Mesenchymal stem cell (in vitro differentiated cells and primary cell): ENCODE data around the gene DDX31.

Experiments used
- DNase-seq: peaks from one replicate; pipeline ENCODE4 v3.0.0-alpha.2; 2013
- H2AFZ ChIP-seq: one replicate; pipeline ENCODE4 v1.6.1; 2013; ENCODE audit warnings: low read depth, mild to moderate bottlenecking, control low read depth, inconsistent platforms, low read length, moderate library complexity
- H2AK5ac ChIP-seq: 2 replicates; pipeline ENCODE4 v1.6.1; 2013; ENCODE audit warnings: low read length, moderate library complexity, mild to moderate bottlenecking, inconsistent platforms; ENCODE audit not compliant: severe bottlenecking
- H2BK120ac ChIP-seq: one replicate; pipeline ENCODE4 v1.6.1; 2013; ENCODE audit warnings: low read depth, mild to moderate bottlenecking, inconsistent platforms, low read length, moderate library complexity
- H2BK12ac ChIP-seq, 2 experiments: one replicate each; pipeline ENCODE4 v1.6.1; 2013; ENCODE audit warnings: inconsistent platforms in 2 of 2, low read length in 2 of 2, mild to moderate bottlenecking in 2 of 2, moderate library complexity in 2 of 2, control low read depth in 1 of 2
- H2BK15ac ChIP-seq: one replicate; pipeline ENCODE4 v1.6.1; 2013; ENCODE audit warnings: mild to moderate bottlenecking, low read depth, inconsistent platforms; ENCODE audit not compliant: poor library complexity, severe bottlenecking
- H2BK5ac ChIP-seq: 2 replicates; pipeline ENCODE4 v1.6.1; 2013; ENCODE audit warnings: low read depth, mild to moderate bottlenecking, low read length, control low read depth, inconsistent platforms; ENCODE audit not compliant: poor library complexity, severe bottlenecking
- H3K14ac ChIP-seq, 2 experiments: one replicate each; pipeline ENCODE4 v1.6.1; 2013; ENCODE audit warnings: inconsistent platforms in 2 of 2, low read length in 2 of 2, control low read depth in 1 of 2, mild to moderate bottlenecking in 1 of 2, moderate library complexity in 1 of 2
- H3K18ac ChIP-seq, 2 experiments: one replicate each; pipeline ENCODE4 v1.6.1; 2013; ENCODE audit warnings: inconsistent platforms in 2 of 2, low read length in 2 of 2, control low read depth in 1 of 2, low read depth in 1 of 2, mild to moderate bottlenecking in 1 of 2
- H3K23ac ChIP-seq, 2 experiments: one replicate each; pipeline ENCODE4 v1.6.1; 2013; ENCODE audit warnings: inconsistent platforms in 2 of 2, low read length in 2 of 2, mild to moderate bottlenecking in 2 of 2, moderate library complexity in 2 of 2, control low read depth in 1 of 2
- H3K27ac ChIP-seq: 2 replicates; pipeline ENCODE4 v1.5.1; 2013; ENCODE audit warnings: mild to moderate bottlenecking, moderate library complexity, low read length, control low read depth, inconsistent platforms; ENCODE audit not compliant: poor library complexity, severe bottlenecking
- H3K27me3 ChIP-seq, 2 experiments: 2 replicates each; pipeline versions ENCODE4 v1.6.1 to v1.7.0; 2013; ENCODE audit warnings: low read length in 2 of 2, mild to moderate bottlenecking in 2 of 2, moderate library complexity in 2 of 2, control low read depth in 1 of 2, inconsistent platforms in 1 of 2; ENCODE audit not compliant: control insufficient read depth in 1 of 2, insufficient read depth in 1 of 2
- H3K36me3 ChIP-seq, 2 experiments: 2 replicates each; pipeline versions ENCODE4 v1.6.1 to v1.7.0; 2013; ENCODE audit warnings: low read length in 2 of 2, control low read depth in 1 of 2, inconsistent platforms in 1 of 2, low read depth in 1 of 2, mild to moderate bottlenecking in 1 of 2; ENCODE audit not compliant: insufficient read depth in 2 of 2, control insufficient read depth in 1 of 2
- H3K4ac ChIP-seq, 2 experiments: one replicate each; pipeline ENCODE4 v1.6.1; 2013; ENCODE audit warnings: inconsistent platforms in 2 of 2, low read length in 2 of 2, mild to moderate bottlenecking in 2 of 2, moderate library complexity in 2 of 2, control low read depth in 1 of 2, low read depth in 1 of 2
- H3K4me1 ChIP-seq: 2 replicates; pipeline ENCODE4 v1.6.1; 2013; ENCODE audit warnings: low read depth, low read length, control low read depth; ENCODE audit not compliant: control insufficient read depth, insufficient read depth
- H3K4me2 ChIP-seq: 2 replicates; pipeline ENCODE4 v1.6.1; 2013; ENCODE audit warnings: low read length, mild to moderate bottlenecking, inconsistent platforms; ENCODE audit not compliant: poor library complexity, severe bottlenecking
- H3K4me3 ChIP-seq, 2 experiments: 2 replicates each; pipeline versions ENCODE4 v1.5.1 to v1.7.0; 2013; ENCODE audit warnings: low read length in 2 of 2, mild to moderate bottlenecking in 2 of 2, control low read depth in 1 of 2, low read depth in 1 of 2; ENCODE audit not compliant: insufficient read depth in 1 of 2
- H3K79me1 ChIP-seq: replicated peaks from 2 replicates; pipeline ENCODE4 v1.6.1; 2013; ENCODE audit warnings: mild to moderate bottlenecking, control low read depth, low read length, inconsistent platforms; ENCODE audit not compliant: poor library complexity, severe bottlenecking
- H3K9ac ChIP-seq: 2 replicates; pipeline ENCODE4 v1.7.0; 2013; ENCODE audit warnings: mild to moderate bottlenecking, low read length, moderate library complexity
- H3K9me3 ChIP-seq: 2 replicates; pipeline ENCODE4 v1.7.0; 2013; ENCODE audit warnings: mild to moderate bottlenecking, low read length; ENCODE audit not compliant: control insufficient read depth
- H4K8ac ChIP-seq: one replicate; pipeline ENCODE4 v1.6.1; 2013; ENCODE audit warnings: inconsistent platforms, mild to moderate bottlenecking, low read length, moderate library complexity
- H4K91ac ChIP-seq: one replicate; pipeline ENCODE4 v1.6.1; 2013; ENCODE audit warnings: mild to moderate bottlenecking, low read length, inconsistent platforms
- WGBS: methylation state at CpG from one replicate; pipeline ENCODE4 v1.1.7; 2013; ENCODE audit warnings: mixed read lengths; 5-methylcytosine and 5-hydroxymethylcytosine counted together

DDX31 gene

DNA sequence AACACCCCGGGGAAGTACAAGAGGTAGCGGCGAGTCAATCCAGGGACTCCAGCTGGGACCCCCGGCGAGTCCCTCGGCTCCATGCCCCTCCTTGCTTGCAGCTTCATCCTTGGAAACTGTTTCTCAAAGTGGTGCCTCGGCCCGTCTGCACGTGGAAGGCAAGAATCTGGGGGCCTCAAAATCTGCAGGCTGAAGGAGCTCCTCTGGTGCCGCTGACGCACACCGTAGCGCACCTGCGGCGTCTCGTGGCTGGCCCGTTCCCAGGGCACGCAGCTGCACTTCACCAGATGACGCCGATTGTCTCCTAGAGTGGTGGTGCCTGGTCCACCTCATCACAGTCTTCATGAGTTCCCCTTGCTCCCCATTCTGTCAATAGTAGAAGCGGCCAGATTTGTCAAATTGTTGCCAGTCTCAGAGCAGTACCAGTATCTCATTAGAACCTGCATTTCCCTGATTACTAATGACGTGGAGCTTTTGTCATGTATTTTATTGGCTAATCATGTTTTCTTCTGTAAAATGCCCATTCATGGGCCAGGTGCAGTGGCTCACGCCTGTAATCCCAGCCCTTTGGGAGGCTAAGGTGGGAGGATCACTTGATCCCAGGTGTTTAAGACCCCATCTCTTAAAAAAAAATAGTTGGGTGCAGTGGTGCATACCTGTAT is 39.1 kb upstream of the DDX31 start:
- no peak overlapping the region for H2BK12ac ChIP-seq
- H2BK5ac ChIP-seq, result no peak overlapping the region
- H4K91ac ChIP-seq, result no peak overlapping the region
- no peaks in the 10 kb centered on the region for H3K36me3 ChIP-seq
- H3K4me2 ChIP-seq, result no peak overlapping the region
- no peak overlapping the region for H2BK15ac ChIP-seq
- H3K4ac ChIP-seq, result no peak overlapping the region
- no peak overlapping the region for H4K8ac ChIP-seq
- H2AFZ ChIP-seq, result no peak overlapping the region
- H3K14ac ChIP-seq, result no peak overlapping the region
- H3K27me3 ChIP-seq, result peaks cover 6 to 34% of the 10 kb centered on the region in 2 experiments
- H3K4me1 ChIP-seq, result no peaks in the 10 kb centered on the region
- H3K23ac ChIP-seq, result no peak overlapping the region
- WGBS, result 90% methylated on average over 23 of the region's 23 CpGs
- H3K27ac ChIP-seq, result no peak overlapping the region
- H3K9me3 ChIP-seq, result no peaks in the 10 kb centered on the region
- H3K79me1 ChIP-seq, result no peaks in the 10 kb centered on the region
- no peak overlapping the region for H3K9ac ChIP-seq
- H3K18ac ChIP-seq, result no peak overlapping the region
- no peak overlapping the region for H3K4me3 ChIP-seq
- no peak overlapping the region for H2AK5ac ChIP-seq
- DNase-seq, result no peak
- no peak overlapping the region for H2BK120ac ChIP-seq

DNA sequence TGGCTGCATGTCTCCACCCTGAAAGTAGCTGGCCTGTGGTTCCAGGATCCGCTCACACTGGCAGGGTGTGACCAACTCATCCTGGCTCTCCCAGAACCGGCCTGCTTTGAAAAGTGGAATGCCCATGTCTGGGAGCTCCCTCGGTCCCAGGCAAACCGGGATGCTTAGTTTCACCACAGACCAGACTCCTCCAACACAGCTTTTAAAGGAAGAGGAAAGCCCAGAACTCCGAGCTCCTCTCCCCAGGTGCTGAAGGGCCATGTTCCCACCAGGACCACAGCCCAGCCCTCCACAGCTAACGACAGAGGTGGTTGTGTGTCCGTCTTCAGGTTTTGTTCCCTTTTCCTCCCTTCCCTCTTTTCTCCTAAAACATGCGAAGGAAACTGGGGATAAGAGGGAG is 38.5 kb upstream of the DDX31 start:
- Histone ChIP-seq H3K27me3 (peaks cover 6 to 36% of the 10 kb centered on the region in 2 experiments), H2BK5ac (no peak overlapping the region)
- WGBS, result 83% methylated on average over 8 of the region's 8 CpGs

DNA sequence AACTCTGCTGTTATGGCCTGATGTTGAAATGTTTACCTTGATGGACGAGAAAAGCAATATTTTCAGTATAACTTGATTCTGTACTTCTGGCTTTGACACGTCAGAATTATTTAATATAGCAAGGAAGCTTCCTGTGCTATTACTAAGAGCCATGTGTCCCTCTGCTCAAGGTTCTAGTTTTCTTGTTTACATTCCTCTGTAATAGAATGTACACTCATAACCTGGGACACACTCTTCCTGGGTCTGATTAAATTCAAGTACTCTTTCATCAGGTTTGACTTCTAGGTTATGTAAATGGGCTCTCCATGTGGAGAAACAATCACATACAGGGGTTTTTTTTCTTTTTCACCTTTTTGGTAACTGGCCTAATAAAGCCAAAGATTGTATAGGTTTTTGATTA is 33.6 kb upstream of the DDX31 start:
- H2BK120ac ChIP-seq, result no peak overlapping the region
- H2AFZ ChIP-seq, result no peak overlapping the region
- no peaks in the 10 kb centered on the region for H3K36me3 ChIP-seq
- H2BK12ac ChIP-seq, result no peak overlapping the region
- H3K9me3 ChIP-seq, result peaks cover 3% of the 10 kb centered on the region
- no peak overlapping the region for H4K8ac ChIP-seq
- no peaks in the 10 kb centered on the region for H3K4me1 ChIP-seq
- DNase-seq, result peak; percentile 29
- no peaks in the 10 kb centered on the region for H3K79me1 ChIP-seq
- no peak overlapping the region for H3K18ac ChIP-seq
- no CpG with 5 or more reads among the region's 2 CpGs for WGBS
- H2BK5ac ChIP-seq, result no peak overlapping the region
- H2BK15ac ChIP-seq, result no peak overlapping the region
- H2AK5ac ChIP-seq, result no peak overlapping the region
- no peak overlapping the region for H3K4me3 ChIP-seq
- no peak overlapping the region for H3K4ac ChIP-seq
- H3K9ac ChIP-seq, result no peak overlapping the region
- H3K23ac ChIP-seq, result no peak overlapping the region
- H3K4me2 ChIP-seq, result no peak overlapping the region
- no peak overlapping the region for H4K91ac ChIP-seq
- H3K27me3 ChIP-seq, result peaks cover 0 to 11% of the 10 kb centered on the region in 2 experiments
- no peak overlapping the region for H3K14ac ChIP-seq
- no peak overlapping the region for H3K27ac ChIP-seq

More for the DNA sequence above, 38.5 kb upstream of the DDX31 start:
- no peaks in the 10 kb centered on the region for H3K79me1 ChIP-seq
- no peak overlapping the region for H2BK15ac ChIP-seq
- no peak overlapping the region for H2AK5ac ChIP-seq
- H3K4me2 ChIP-seq, result no peak overlapping the region
- no peak overlapping the region for H3K9ac ChIP-seq
- H3K4me1 ChIP-seq, result no peaks in the 10 kb centered on the region
- no peak overlapping the region for H3K23ac ChIP-seq
- no peaks in the 10 kb centered on the region for H3K36me3 ChIP-seq
- H3K18ac ChIP-seq, result no peak overlapping the region
- no peak for DNase-seq
- H3K9me3 ChIP-seq, result no peaks in the 10 kb centered on the region
- H3K14ac ChIP-seq, result no peak overlapping the region
- no peak overlapping the region for H2BK12ac ChIP-seq
- H2AFZ ChIP-seq, result no peak overlapping the region
- no peak overlapping the region for H3K4ac ChIP-seq
- no peak overlapping the region for H3K27ac ChIP-seq
- H4K8ac ChIP-seq, result no peak overlapping the region
- H4K91ac ChIP-seq, result no peak overlapping the region
- no peak overlapping the region for H3K4me3 ChIP-seq
- no peak overlapping the region for H2BK120ac ChIP-seq

DNA sequence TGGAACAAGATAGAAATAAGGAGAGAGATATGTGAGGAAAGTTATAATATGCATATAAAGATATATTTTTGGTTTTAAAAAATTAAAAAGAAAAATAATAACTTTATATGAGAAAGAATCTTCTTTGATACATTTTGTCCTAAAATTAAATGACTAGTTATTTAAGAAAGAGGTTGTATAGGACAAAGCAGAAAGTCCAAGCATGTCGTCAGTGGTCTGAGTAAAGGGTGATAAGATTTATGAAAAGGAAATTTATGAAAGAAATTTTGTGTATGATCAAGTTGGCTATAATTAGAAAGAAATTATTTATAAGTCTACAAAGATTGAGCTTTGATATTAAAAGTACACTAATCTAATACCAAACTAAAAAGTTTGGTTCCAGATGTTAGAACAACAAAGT is 32.5 kb upstream of the DDX31 start:
- Histone ChIP-seq H2BK12ac (no peak overlapping the region), H3K36me3 (no peaks in the 10 kb centered on the region), H3K27ac (no peak overlapping the region), H3K14ac (no peak overlapping the region), H3K9me3 (peaks cover 13% of the 10 kb centered on the region), H3K27me3 (peaks cover 0 to 11% of the 10 kb centered on the region in 2 experiments), H3K9ac (no peak overlapping the region), H2BK5ac (no peak overlapping the region), H3K4me2 (no peak overlapping the region), H3K23ac (no peak overlapping the region), H4K8ac (no peak overlapping the region), H3K4me1 (no peaks in the 10 kb centered on the region), H2BK15ac (no peak overlapping the region), H3K4ac (no peak overlapping the region), H3K4me3 (no peak overlapping the region), H2AFZ (no peak overlapping the region), H2AK5ac (no peak overlapping the region), H3K79me1 (no peaks in the 10 kb centered on the region), H2BK120ac (no peak overlapping the region), H4K91ac (no peak overlapping the region), H3K18ac (no peak overlapping the region)
- DNase-seq, result no peak
- 100% methylated on average over 1 of the region's 1 CpG for WGBS
